GM18870 (cell line): ENCODE results near the gene ABHD12.
"Not testable (repeated sequence)": the region's sequence is repeated elsewhere in the genome, so short reads cannot be mapped to it uniquely, and the experiment has no call there.

Experiments used
- ATAC-seq: cut with Tn5 transposase; IDR thresholded peaks from one replicate; pipeline ENCODE4 v1.9.1; 2021; ENCODE audit warnings: moderate library complexity; ENCODE audit not compliant: unreplicated experiment

Gene ABHD12

GRCh38 chr20:25390538-25391528, at the start of gene ABHD12:
ABHD12 (minus strand) TSS chr20:25390835; CDS start chr20:25390703, 132 bp downstream.
- peak; percentile 72 for ATAC-seq

- ATAC-seq = peak; percentile 57
Observed at GRCh38 chr20:25439328-25439727, 48.7 kb upstream of the ABHD12 start.

- ATAC-seq = no peak
Observed at GRCh38 chr20:25437153-25437581, 46.5 kb upstream of the ABHD12 start.

- no peak for ATAC-seq
Observed at GRCh38 chr20:25424536-25424935, 33.9 kb upstream of the ABHD12 start.

- no peak for ATAC-seq
Observed at GRCh38 chr20:25422032-25422431, 31.4 kb upstream of the ABHD12 start.

- no peak for ATAC-seq
Observed at GRCh38 chr20:25421102-25421501, 30.5 kb upstream of the ABHD12 start.

GRCh38 chr20:25418776-25419175, 28.1 kb upstream of the ABHD12 start:
- no peak for ATAC-seq

GRCh38 chr20:25408890-25409289, 18.3 kb upstream of the ABHD12 start:
- ATAC-seq = no peak

- ATAC-seq = no peak
Observed at GRCh38 chr20:25408170-25408547, 17.5 kb upstream of the ABHD12 start.

GRCh38 chr20:25407311-25408169, 16.9 kb upstream of the ABHD12 start, which contains the start of gene GINS1:
GINS1 (plus strand) TSS chr20:25407673; CDS start chr20:25407821, 148 bp downstream.
- ATAC-seq = peak; percentile 74

GRCh38 chr20:25402583-25402982, 11.9 kb upstream of the ABHD12 start:
- no peak for ATAC-seq

GRCh38 chr20:25400291-25400732, 9.7 kb upstream of the ABHD12 start:
- ATAC-seq = not testable (repeated sequence)

GRCh38 chr20:25399037-25399430, 8.4 kb upstream of the ABHD12 start:
- peak; percentile 78 for ATAC-seq

GRCh38 chr20:25398376-25399036, 7.9 kb upstream of the ABHD12 start:
- no peak for ATAC-seq

GRCh38 chr20:25397821-25398220, 7.2 kb upstream of the ABHD12 start:
- no peak for ATAC-seq

- ATAC-seq = no peak
Observed at GRCh38 chr20:25397096-25397495, 6.5 kb upstream of the ABHD12 start.

GRCh38 chr20:25394996-25395395, 4.4 kb upstream of the ABHD12 start:
- no peak for ATAC-seq

- no peak for ATAC-seq
Observed at GRCh38 chr20:25394276-25394675, 3.6 kb upstream of the ABHD12 start.

- ATAC-seq = peak; percentile 22
Observed at GRCh38 chr20:25389858-25390537, 637 bp downstream of the ABHD12 start.

GRCh38 chr20:25389401-25389857, 1.2 kb downstream of the ABHD12 start:
- ATAC-seq = no peak
